SK-N-DZ (cell line): ENCODE measurements around the gene PLPP6. TPM values are rescaled to one million over a fixed set of nuclear protein-coding genes. Genes with fewer than 3 reads are reported as not detected.
A peak's percentile ranks its signal among the peaks of the same experiment; 100 is the strongest.
"Not testable (repeated sequence)": the region's sequence is repeated elsewhere in the genome, so short reads cannot be mapped to it uniquely, and the experiment has no call there.

Experiments used
- DNase-seq: peaks from one replicate; pipeline ENCODE4 v3.0.0-alpha.2; 2015; ENCODE audit warnings: low spot score
- polyA plus RNA-seq, 2 experiments: library from polyadenylated mRNA; depleted of rRNA; stranded (reverse); fragments of >200 nt; gene quantifications; 2 replicates each; pipeline ENCODE4 v1.2.3, GENCODE V29; 2014

Gene PLPP6
- 7.4 and 9.4 TPM in 2 replicates for polyA plus RNA-seq (2014; cell fraction: cytosol; rRNA removed)
- 4.6 and 8.9 TPM in 2 replicates for polyA plus RNA-seq (2014; cell fraction: nucleus; rRNA removed)

GRCh38 chr9:4662108-4662988 lies at the start of gene PLPP6:
Gene PLPP6, plus strand, starts transcription at chr9:4662294. Its CDS starts 82 bp downstream, at chr9:4662376.
- DNase-seq: peak; percentile 65

DNA sequence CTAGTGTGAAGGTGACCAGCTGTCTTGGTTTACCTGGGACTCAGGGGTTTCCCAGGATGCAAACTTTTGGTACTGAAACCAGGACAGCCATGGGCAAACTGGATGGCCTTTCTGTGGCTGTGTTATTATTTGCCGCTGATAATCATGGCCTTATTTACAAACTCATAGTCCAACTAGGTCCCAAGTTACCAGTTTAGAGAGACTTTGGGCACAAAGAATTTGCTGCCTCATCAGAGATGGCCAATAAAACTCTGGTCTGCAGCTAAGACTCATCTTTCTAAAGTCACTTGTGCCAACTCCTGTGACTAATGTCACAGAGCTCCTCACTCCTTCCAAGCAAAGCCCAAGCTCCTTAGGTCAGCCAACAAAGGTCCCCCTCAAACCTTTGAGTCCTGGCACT lies 47.5 kb upstream of the PLPP6 start:
- DNase-seq: no peak

DNA sequence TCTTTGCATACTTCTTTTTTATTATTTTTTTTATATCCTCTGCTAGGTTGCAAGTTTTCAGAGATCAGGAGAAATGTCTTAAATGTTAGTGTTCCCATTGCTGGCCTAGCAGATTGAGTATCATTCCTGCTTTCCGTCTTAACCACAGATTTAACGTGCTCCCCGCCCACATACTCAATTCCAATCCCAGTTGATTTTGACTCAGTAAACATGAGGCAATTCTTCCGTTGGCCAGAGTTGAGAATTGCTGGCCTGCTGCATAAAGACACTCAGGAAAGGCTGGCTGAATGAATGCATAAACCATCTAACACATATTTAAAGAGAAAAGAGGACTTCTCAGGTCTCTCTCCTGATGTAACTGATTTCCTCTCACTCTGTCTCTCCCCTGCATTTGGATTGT lies 46.8 kb upstream of the PLPP6 start:
- DNase-seq: no peak

- no peak for DNase-seq
Measured at GRCh38 chr9:4615778-4616177, 46.3 kb upstream of the PLPP6 start.

DNA sequence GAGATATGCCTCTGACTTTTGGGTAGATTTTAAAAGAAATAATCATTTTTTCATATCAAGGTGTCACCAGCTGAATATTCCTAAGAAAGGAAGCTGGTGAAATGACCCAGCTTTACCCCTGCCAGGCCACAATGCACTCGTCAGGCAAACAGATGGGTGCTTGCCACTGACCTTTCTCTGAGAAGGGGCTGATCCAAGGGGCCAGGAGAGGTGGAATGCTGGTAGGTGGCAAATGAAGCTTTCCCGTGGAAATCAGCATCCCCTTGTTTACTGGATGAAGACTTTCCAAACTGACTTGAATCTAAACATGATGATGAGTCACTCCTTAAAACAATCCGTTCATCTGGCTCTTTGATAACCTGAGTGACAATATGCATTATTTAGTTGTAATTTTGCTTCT lies 44.3 kb upstream of the PLPP6 start:
- no peak for DNase-seq

DNA sequence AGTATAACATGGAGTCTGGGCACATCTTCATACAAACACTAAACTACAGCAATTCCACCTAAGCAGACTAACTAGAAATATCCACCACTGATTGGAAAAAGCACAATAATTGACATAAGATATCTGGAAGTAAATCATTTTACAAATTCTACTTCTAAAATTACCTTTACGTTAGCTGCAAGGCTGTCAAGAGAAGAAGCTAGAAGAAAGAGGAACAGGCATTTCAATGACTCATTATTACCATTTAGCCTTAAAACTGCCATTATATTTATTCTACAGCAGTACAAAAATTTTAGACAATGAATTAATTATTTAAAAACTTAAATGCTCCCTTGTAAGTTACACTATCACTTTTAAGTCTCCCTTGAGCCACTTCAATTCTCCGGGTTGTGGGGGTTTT lies 43.4 kb upstream of the PLPP6 start:
- no peak for DNase-seq

- no peak for DNase-seq
Measured at GRCh38 chr9:4620057-4620765, 41.9 kb upstream of the PLPP6 start.

- no peak for DNase-seq
Measured at GRCh38 chr9:4620881-4621555, 41.1 kb upstream of the PLPP6 start.

- no peak for DNase-seq
Measured at GRCh38 chr9:4622016-4622415, 40.1 kb upstream of the PLPP6 start.

DNA sequence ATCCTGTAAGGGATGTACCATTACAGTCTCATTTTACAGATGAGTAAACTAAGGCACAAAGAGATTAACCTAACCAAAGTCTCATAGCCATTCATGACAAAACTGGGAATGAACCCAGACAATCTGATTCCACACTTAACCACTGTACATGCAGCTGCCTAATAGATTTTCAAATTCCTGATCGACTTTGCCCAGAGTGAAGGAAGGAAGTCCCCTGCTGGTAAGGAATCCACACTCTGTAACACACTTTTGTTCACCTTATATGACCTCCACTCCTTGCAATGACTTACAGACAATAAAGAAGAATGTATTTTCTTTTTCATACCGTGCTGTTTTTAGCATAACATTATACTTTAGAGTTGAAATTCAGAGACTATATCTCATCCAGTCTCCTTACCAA lies 31.3 kb upstream of the PLPP6 start:
- DNase-seq: no peak

DNA sequence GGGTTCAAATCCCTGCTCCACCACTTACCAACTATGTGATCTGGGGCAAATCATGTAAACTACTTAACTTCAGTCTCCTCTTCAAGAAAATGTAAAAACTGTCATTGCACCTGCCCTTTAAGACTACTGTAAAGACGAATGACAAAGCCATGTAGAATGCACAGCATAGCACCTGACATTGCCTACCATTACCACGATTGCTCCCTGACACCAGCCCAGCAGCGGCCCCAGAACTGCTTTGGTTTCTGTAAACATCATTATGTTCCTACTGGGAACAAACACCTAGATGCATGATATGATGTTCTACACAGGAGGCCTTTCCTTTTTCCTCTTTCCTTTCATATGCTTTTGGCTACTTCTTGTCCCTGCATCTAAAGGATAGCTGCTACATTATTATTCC lies 23.1 kb upstream of the PLPP6 start:
- DNase-seq: no peak

GRCh38 chr9:4639420-4639819 lies 22.7 kb upstream of the PLPP6 start:
- DNase-seq: no peak

GRCh38 chr9:4640027-4640426 lies 22.1 kb upstream of the PLPP6 start:
- no peak for DNase-seq

DNA sequence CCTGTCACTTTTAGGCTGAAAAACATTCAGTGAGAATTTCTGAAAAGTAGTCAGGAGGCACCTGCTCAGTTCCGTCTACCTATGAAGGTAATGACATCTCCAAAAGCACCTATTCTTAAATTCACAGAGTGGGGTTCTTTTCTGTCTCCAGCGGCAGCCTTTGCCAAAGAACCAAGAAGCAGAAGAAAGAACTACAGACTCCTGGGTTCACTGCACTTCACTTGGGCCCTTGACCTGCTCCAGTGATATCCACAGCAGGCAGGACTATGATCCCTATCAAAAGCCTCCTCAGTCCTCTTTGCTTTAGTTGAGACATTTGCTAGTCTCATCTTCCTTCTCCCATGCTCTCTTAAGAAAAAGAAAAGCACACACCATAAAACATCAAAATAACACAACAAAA lies 19.7 kb upstream of the PLPP6 start:
- no peak for DNase-seq

DNA sequence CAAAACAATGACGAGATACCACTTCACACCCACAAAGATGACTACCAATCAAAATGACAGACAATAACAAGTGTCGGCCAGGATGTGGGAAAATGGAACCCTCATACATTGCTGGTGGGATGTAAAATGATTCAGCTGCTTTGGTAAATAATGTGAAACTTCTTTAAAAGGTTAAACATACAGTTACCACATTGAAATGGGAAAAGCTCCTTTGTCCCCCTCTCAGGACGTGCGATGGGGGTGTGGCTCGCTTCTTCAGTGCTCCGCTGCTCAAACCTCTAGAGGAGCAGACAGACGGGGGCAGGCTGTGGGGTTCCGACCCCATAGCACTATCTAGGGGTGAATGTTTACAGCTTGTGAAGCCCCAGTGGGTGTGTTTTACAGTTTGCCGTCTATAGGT lies 8.0 kb upstream of the PLPP6 start:
- no peak for DNase-seq

DNA sequence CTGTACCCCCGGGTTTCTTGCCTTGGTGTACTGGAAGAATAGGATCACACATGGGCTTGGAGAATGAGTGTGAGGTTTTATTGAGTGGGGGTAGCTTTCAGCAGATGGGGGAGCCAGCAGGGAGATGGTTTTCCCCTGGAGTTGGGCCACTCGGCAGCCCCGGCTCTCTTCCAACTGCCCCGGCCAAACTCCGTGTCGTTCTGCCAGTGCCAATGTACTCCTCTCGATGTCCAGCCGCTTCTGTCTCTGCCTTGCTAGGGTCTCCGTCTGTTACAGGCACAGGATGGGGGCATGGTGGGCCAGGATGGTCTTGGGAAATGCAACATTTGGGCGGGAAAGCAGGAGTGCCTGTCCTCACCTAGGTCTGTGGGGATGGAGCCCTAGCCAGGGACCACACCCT lies 7.6 kb upstream of the PLPP6 start:
- DNase-seq: no peak

DNA sequence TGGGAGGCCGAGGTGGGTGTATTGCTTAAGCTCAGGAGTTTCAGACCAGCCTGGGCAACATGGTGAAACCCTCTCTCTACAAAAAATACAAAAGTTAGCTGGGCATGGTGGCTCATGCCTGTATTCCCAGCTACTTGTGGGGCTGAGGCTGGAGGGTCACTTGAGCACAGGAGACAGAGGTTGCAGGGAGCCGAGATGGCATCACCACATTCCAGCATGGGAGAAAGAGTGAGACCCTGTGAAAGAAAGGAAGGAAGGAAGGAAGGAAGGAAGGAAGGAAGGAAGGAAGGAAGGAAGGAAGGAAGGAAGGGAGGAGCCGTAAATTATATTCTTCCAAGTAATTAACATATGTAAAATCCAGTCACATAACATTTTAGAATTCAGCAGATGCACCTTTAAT lies 5.9 kb upstream of the PLPP6 start:
- DNase-seq: not testable (repeated sequence)

GRCh38 chr9:4656621-4657020 lies 5.5 kb upstream of the PLPP6 start:
- no peak for DNase-seq

- DNase-seq: no peak
Measured at GRCh38 chr9:4657426-4658159, 4.5 kb upstream of the PLPP6 start.

DNA sequence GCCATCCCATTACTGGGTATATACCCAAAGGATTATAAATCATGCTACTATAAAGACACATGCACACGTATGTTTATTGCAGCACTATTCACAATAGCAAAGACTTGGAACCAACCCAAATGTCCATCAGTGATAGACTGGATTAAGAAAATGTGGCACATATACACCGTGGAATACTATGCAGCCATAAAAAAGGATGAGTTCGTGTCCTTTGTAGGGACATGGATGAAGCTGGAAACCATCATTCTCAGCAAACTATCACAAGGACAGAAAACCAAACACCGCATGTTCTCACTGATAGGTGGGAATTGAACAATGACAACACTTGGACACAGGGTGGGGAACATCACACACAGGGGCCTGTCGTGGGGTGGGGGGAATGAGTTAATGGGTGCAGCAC lies 1.4 kb upstream of the PLPP6 start:
- not testable (repeated sequence) for DNase-seq

GRCh38 chr9:4661165-4661564 lies 929 bp upstream of the PLPP6 start:
- no peak for DNase-seq

DNA sequence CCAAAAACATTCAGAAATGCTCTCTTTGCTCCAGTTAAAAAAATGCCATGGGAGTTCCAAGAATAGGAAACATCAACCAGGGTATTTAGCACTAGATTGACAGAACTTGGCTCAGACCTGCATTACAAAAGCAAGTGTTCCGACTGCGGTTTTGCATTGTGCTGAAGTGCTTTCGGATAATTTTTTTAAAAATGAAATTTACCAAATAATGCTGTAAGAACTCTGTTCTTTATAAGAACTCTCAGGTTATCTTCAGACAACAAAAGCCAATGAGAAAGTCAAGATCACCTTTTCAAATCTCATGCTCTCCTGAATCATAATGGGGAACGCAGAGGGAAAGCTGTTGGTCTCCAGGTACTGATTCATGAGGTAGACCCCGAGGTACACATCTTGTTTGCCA lies 483 bp upstream of the PLPP6 start:
- no peak for DNase-seq
